H1 (cell line): Measurements from ENCODE around the gene MST1R. TPM values are rescaled to one million over a fixed set of nuclear protein-coding genes. Genes with fewer than 3 reads are reported as not detected.

ENCODE experiments used
- BCL11A ChIP-seq, 2 experiments: IDR thresholded peaks; one replicate each; pipeline ENCODE4 v1.6.1; 2011; ENCODE audit warnings: low read depth in 2 of 2, low read length in 2 of 2, mild to moderate bottlenecking in 2 of 2
- CTCF ChIP-seq, 3 experiments: IDR thresholded peaks; 1 replicate in 2 of 3; 2 replicates in 1 of 3; pipeline versions ENCODE4 v1.5.1 to v1.6.1; 2011; ENCODE audit warnings: low read length in 3 of 3, mild to moderate bottlenecking in 3 of 3, inconsistent platforms in 2 of 3, low read depth in 1 of 3, moderate library complexity in 1 of 3; ENCODE audit not compliant: insufficient read depth in 1 of 3; ENCODE audit errors: control extremely low read depth in 1 of 3
- GTF2F1 ChIP-seq: IDR thresholded peaks from 2 replicates; pipeline ENCODE4 v1.6.1; 2012; ENCODE audit warnings: low read depth, low read length, improper control_type of control experiment, borderline replicate concordance
- RAD21 ChIP-seq, 2 experiments: IDR thresholded peaks in 1 of 2; conservative IDR thresholded peaks in 1 of 2; 2 replicates each; pipeline ENCODE4 v1.6.1; 2011; ENCODE audit warnings: low read depth in 2 of 2, low read length in 2 of 2, improper control_type of control experiment in 1 of 2, inconsistent platforms in 1 of 2, mild to moderate bottlenecking in 1 of 2, moderate library complexity in 1 of 2
- SRF ChIP-seq: IDR thresholded peaks from 2 replicates; pipeline ENCODE4 v1.6.1; 2011; ENCODE audit warnings: mild to moderate bottlenecking, low read depth, low read length, moderate library complexity
- SUZ12 ChIP-seq: fragments of 200-600 bp; sonication (generic); IDR thresholded peaks from 2 replicates; pipeline ENCODE4 v1.6.1; 2012; ENCODE audit warnings: mild to moderate bottlenecking, inconsistent platforms, low read length, moderate library complexity, mixed read lengths
- polyA plus RNA-seq, 7 experiments: library from polyadenylated mRNA; depleted of rRNA in 3 of 7; stranded (reverse) in 5 of 7; unstranded in 2 of 7; fragments of >200 nt in 5 of 7; fragments of 200-250 nt in 2 of 7; gene quantifications; 1 replicate in 5 of 7; 2 replicates in 1 of 7; 4 replicates in 1 of 7; pipeline versions ENCODE4 v1.2.1 to v1.2.3, GENCODE V29; 2011 to 2013; ENCODE audit warnings: missing spikeins in 2 of 7, mixed read lengths in 2 of 7
- total RNA-seq: library from RNA; stranded (reverse); fragmentation: NEBNext Ultra II Directional; extraction: Animal tissue kit (Norgen Biotek cat#: 25700); gene quantifications from 2 replicates; pipeline ENCODE4 v1.2.1, GENCODE V29; 2021

MST1R gene
- total and polyA plus RNA-seq, 2 of the 8 experiments (the other 6 are each of a cell fraction or from before 2014, with no cell fraction given) = 4.8 to 7.6 TPM

GRCh38 chr3:49939858-49940666, 36.4 kb upstream of the MST1R start, which contains the start of gene RBM6 (continued):
- TF ChIP-seq RAD21 (IDR thresholded peaks at IDR 0.05 in 1 of 2, conservative IDR thresholded peaks at IDR 0.05 in 1 of 2; ENCODE audit: low read depth in 2 of 2, low read length in 2 of 2) (no peak), BCL11A (IDR thresholded peaks at IDR 0.05; ENCODE audit: low read depth in 2 of 2, low read length in 2 of 2) (no peak), GTF2F1 (no peak), SUZ12 (no peak; the same call in 1 of the 2 replicates), SRF (no peak), CTCF (IDR thresholded peaks at IDR 0.05; ENCODE audit: control extremely low read depth in 1 of 3, insufficient read depth in 1 of 3, low read depth in 1 of 3, low read length in 3 of 3) (no peak)
